KOPT-K1 (cell line): ENCODE results near the gene RASL11B.

Source experiments
- H3K27ac ChIP-seq: fragments of 200-600 bp; sonication (generic); 2 replicates; pipeline ENCODE4 v1.5.1; 2016; ENCODE audit warnings: antibody characterized with exemption, mild to moderate bottlenecking, low read depth, low read length; ENCODE audit not compliant: poor library complexity, severe bottlenecking
- H3K36me3 ChIP-seq: fragments of 200-600 bp; sonication (generic); 2 replicates; pipeline ENCODE4 v1.5.1; 2017; ENCODE audit warnings: antibody characterized with exemption, mild to moderate bottlenecking, low read length, moderate library complexity; ENCODE audit not compliant: insufficient read depth
- H3K9me3 ChIP-seq: fragments of 200-600 bp; sonication (generic); 2 replicates; pipeline ENCODE4 v1.5.1; 2017; ENCODE audit warnings: antibody characterized with exemption, low read length, mild to moderate bottlenecking; ENCODE audit not compliant: insufficient read depth, poor library complexity, severe bottlenecking

Gene RASL11B

DNA sequence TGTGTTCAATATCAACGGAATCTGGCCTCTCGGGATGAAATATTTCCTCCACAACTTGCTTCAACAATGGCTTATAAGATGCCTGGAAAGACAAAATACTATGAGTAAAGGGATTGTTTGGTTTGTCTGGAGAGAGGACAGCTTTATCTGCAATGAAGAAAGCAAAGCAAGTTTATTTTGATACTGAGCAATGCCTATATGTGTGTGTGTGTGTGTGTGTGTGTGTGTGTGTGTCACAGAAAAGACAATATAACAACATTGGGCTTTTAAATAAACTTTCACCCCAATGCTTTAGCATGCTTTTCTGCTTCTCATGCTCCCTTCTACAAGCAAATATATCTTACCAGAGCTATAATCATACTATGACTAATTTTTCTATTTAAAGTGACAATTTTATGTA is 45.4 kb downstream of the RASL11B start:
- Histone ChIP-seq H3K9me3 (no peaks in the 10 kb centered on the region), H3K27ac (no peak overlapping the region), H3K36me3 (no peaks in the 10 kb centered on the region)

DNA sequence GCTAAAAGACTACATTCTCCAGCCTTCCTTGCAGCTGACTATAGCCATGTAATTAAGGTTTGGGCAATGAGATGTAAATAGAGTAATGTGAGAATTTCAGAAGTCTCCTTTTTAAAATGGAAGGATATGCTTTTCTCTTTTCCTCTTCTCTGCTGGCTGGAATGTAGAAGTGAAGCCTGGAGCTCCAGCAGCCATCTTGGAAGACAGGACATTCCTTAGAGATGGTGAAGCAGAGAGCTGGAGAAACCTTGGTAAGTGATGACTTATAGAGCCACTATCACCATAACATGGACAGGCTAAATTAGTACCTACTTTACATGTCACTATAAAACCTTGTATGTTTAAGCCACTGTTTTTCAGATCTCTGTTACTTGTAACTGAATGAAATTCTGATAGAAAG is 48.0 kb downstream of the RASL11B start:
- Histone ChIP-seq H3K36me3 (no peaks in the 10 kb centered on the region), H3K27ac (no peak overlapping the region), H3K9me3 (no peaks in the 10 kb centered on the region)

DNA sequence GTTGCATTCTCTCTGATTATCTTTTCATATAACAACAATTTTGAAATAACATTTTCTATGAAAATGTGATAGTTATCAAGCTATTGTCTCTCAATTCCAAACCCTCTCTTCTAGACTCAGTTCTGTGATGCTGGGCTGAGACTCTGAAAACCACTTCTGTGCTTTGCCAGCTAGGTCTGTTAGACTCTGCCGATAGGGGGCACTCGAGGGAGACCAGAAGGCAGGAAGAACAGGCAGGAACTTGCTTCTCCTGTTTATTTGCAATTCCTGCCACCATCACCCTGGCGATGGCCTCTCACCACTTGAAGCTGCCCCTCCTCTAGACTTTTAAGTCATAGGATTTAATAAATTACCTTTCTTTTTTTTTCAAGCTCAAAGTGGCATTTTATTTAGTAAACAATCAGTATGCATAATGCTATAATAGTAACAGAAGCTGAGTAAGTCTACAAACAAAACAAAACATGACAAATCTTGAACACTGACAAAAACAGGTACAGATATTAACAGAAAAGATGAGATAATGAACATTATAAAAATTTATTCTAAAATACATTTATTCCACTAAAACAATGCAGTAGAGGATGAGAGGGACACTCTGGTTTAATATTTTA is 49.7 kb downstream of the RASL11B start:
- Histone ChIP-seq H3K36me3 (no peaks in the 10 kb centered on the region), H3K9me3 (no peaks in the 10 kb centered on the region), H3K27ac (no peak overlapping the region)

DNA sequence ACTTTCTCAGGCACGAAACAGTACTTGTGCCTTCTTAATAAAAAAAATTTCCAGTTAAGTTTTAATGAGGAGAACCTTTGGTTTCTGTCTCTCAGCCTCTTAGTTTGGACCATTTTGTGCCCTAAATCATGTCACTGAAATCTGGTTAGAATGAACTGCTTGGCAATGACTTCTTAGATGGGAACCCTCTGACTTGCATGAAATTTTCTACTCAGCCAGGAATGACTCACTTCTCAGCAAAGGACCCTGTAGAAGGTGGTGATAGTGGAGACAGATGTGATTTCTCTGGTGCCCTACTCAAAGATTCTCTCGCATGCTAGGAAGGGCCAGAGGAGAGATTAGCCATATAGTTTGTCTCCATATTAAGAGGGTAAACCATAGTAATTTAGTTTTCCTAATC is 50.5 kb downstream of the RASL11B start:
- H3K9me3 ChIP-seq: no peaks in the 10 kb centered on the region
- H3K27ac ChIP-seq: no peak overlapping the region
- no peaks in the 10 kb centered on the region for H3K36me3 ChIP-seq

DNA sequence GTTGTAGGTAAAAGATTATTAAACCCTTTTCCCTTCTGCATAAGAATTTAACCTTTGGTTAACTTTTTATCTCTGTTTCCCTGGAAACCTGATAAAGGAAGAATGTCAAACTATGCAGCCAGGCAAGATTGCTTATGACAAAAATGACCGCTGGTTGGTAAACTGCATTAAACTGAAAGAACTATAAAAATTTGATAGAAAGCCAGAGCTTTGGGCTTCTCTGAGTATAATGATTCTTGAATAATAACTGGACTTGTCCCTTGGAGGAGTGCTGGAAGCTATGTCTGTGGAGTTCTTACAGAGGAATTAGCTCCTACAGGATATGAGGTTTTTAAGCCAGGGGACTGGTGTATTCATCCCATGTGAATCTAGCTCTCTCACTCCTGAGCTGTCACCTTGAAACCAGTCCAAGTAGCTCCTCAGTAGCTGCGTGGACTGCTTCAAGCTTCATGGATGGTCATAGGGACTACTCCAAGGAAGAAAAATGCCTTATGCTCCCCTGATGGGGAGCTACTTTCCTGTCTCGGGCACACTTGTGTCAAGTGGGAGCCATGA is 52.0 kb downstream of the RASL11B start:
- H3K27ac ChIP-seq: no peak overlapping the region
- H3K9me3 ChIP-seq: no peaks in the 10 kb centered on the region
- no peaks in the 10 kb centered on the region for H3K36me3 ChIP-seq

DNA sequence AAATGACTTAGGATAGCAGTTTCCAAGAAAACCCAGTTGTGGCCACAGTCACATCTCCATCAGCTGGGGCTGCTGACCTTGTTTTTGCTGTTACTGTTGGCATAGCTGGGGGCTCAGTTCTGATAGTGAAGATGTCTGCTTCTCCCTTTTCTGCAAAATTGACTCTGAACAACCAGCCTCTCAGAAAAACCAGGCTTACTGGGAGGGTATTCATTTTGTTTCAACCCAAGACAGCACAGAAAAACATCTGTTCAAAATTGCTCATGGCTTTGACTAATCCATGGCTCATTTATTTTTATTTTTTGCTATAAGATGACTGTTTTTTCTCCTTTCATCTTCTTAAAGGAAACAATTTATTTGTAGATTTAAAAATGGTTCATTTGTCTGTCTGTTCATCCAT is 53.1 kb downstream of the RASL11B start:
- Histone ChIP-seq H3K9me3 (no peaks in the 10 kb centered on the region), H3K36me3 (no peaks in the 10 kb centered on the region), H3K27ac (no peak overlapping the region)

DNA sequence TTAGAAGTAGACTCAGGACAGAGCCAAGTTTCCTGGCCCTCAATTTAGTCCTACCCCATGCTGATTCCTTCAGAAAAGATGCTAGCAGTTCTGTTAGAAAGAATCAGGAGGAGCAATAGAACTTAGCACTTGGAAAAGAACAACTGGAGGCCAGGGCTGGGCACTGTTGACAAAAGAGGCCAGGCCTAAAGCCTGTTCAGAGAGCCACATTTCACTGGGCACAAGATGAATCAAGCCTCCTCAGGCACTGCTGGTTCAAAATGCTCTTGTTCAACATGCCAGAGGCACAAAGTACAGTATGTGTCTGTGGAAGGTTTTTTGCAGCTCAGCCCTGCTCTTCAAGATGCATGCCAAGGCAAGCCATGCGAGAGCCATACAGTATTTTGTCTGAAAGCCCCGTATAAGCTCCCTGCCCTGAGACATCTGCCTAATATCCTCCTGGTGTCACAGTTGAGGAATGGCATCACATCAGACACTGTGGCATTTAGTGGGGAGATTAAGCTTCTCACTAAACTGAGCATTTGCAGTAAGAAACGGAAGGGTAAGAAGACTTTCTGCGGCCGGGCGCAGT is 53.7 kb downstream of the RASL11B start:
- H3K27ac ChIP-seq: no peak overlapping the region
- H3K9me3 ChIP-seq: no peaks in the 10 kb centered on the region
- H3K36me3 ChIP-seq: no peaks in the 10 kb centered on the region
